HG03520 (cell line): Measurements from ENCODE around the gene MBD5.
A peak's percentile ranks its signal among the peaks of the same experiment; 100 is the strongest.

Source experiments
- ATAC-seq: cut with Tn5 transposase; IDR thresholded peaks from one replicate; pipeline ENCODE4 v1.9.1; 2021; ENCODE audit warnings: mild to moderate bottlenecking, moderate library complexity; ENCODE audit not compliant: unreplicated experiment

MBD5 gene

DNA sequence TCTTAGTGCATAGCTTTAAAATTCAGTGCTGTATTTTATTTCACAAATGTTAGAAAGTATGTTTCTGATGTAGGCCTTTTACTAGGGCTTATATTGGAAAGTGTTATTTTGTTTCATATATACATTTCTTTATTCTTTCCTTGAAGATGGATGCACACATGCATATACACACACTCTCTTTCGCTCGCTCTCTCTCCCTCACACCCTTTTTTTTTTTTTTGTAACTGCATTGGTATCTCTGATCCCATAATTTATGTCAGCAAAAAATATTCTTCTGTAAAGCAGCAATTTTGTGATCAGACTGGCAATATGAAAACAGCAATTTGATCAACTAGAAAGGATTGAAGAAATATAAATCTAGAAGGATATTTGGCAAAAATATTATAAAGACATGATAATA lies 2.0 kb downstream of the MBD5 start:
- ATAC-seq = no peak

DNA sequence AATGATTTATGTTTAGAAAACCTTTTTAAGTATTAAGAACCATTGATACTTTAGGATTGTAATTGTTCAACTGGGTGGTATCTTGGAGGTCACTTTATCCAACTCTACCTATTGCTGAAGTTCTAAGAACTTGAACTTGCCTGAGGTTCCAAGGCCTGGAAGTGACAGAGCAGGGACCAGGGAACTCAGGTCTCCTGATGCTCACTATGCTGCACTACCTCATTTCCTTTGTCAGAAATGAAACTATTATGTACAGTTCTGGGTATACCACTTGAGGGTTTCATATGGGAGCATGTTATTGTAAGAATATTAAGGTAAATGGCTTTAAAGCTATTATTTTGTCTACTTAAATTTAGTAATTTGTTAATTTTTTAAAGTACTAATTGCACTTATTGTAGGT lies 3.0 kb downstream of the MBD5 start:
- peak; percentile 31 for ATAC-seq

DNA sequence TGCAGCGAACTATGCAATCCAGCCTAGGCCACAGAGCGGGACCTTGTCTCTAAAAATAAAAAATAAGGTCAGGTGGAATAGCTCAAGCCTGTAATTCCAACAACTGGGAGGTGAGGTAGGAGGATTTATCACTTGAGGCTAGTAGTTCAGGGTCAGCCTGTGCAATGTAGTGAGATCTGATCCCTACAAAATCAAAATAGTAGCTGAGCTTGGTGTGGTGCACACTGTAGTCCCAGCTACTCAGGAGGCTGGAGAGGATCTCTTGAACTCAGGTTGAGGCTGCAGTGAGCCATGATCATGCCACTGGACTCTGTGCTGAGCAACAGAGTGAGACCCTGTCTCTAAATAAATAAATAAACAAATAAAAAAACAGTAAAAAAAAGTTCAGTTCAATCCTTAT lies 5.7 kb downstream of the MBD5 start:
- ATAC-seq = no peak

DNA sequence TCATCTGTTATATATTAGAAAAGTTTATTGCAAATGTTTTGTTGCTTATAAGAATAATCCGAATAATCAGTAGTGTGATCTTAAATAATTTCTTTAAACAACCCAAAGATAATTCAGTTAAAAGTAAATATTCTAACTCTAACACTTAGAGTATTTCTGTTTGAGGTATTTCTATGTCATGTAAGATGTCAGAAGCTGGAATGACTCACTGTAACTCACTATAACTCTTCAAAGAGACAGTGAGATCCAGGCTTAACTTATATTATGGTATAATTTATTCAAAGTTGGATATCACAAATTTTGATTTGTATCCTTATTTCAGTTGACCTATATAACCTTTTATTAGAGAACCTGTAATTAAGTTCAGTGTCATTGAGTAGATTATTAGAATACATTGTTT lies 6.9 kb downstream of the MBD5 start:
- no peak for ATAC-seq

DNA sequence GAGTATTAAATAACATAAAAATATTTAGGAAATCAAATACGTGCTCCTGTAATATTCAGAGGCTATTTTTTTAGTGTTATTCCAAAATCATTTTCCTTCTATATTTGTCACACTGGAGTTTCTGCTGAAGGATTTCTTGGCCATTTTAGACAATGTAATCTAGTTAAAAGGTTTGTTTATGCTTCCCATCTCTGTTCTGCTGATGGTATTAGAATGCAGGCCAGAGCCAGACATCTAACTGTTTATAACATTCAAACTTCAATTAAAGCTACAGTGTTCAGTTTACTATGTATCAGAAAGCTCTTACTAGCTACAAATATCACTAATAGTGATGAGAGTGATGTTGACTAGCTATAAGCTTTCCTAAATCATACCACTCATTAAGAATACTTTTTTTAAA lies 7.9 kb downstream of the MBD5 start:
- ATAC-seq = no peak

DNA sequence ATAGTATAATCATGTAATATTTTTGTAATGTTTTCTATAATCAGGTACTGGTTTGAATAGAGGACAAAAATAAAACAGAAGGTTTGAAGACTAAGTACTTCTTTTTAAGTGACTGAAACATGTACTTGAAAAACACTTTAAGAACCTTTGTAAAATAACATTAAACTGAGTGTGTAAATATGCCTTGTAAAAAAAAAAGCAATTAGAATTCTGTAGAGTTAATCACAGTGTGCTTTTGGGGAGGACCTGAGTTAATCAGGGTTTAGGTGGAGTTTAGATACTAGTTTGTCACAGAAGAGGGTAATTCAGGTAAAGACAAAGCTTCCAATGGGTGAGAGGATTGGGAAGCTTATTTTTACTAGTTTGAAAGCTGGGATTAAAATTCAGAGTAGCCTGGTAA lies 10.3 kb downstream of the MBD5 start:
- no peak for ATAC-seq

DNA sequence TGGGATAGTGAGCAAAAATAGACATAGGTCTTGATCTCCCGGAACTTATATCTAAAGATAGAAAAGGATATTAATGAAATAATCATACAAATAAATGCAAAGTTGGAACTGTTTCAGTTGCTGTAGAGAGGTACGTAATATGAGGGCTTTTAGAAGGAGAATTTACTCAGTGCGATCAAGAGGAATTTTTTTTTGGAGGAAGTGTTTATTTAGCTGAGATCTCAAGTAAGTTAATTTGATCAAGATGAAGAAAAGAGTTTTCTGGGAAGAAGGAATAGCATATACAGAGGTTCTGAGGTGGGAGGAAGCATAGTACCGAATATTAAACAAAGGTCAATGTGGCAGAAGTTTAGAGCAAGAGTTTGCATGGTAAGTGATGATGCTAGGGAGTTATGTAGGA lies 11.3 kb downstream of the MBD5 start:
- ATAC-seq = no peak

DNA sequence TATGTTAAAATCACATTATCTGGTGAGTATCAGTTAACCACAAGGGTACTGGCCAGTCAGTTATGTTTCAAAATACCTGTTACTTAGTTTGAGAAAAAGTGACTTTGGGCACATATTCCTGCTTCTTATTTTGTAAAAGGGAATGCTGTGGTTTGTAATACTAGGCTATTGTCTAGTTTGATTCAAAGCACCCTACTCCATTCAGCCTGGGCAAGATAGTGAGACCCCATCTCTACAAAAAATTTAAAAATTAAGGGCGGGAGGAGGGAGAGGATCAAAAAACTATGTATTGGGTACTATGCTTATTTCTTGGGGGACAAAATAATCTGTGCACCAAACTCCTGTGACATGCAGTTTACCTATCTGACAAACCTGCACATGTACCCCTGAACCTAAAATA lies 18.9 kb downstream of the MBD5 start:
- no peak for ATAC-seq

DNA sequence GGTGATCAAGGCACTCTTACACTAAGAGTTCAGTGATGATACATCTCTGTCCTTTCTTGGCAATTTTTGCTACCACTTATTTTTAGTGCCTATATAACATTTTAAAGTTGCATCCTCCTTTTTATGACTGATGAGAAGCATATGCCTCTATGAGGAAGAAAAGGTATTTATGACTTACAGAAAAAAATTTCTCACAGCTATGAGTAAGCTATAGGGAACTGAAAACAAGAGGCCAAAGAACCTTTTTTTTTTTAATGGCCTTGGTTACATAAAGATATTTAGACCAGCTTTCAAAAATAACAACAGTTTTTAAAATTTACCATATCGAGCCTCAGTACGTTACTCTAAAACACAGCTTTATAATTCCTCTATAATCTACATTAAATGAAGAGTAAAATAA lies 21.3 kb downstream of the MBD5 start:
- ATAC-seq = peak; percentile 77

DNA sequence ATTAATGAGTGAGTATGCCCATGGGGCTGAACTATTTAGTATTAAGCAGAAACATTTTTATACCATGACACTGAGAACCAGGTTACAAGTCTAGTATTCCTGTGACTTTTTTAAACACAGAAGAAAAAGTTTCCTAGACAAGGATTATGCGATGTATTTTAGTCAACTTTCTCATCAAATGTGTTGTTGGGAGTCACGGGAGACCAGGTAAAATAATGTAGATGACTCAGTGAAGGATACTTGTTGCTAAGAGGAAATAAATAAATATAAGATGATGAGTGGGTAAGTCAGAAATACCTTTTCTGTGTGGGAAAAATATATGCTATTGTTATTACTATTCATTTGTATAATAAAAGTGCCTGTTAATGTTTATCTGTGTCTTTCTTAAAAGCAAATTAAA lies 23.4 kb downstream of the MBD5 start:
- ATAC-seq = no peak

DNA sequence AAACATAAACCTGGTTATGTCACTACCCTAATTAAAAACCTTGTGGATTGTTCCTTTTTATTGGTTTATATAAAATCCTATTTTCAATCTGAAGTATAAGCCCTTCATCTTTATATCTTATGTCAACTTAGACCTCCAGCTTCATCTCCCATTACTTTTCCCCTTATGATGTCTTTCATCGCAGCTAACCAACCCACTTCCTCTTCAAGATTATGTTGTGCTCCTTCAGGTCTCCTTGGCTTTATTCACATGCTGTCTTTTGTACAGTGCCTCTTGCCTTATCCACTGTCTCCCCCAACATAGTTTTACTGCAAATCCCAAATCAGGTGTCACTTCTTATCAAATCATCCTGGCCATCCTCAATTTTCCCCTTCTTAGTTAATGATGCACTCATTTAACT lies 25.9 kb downstream of the MBD5 start:
- ATAC-seq = no peak

DNA sequence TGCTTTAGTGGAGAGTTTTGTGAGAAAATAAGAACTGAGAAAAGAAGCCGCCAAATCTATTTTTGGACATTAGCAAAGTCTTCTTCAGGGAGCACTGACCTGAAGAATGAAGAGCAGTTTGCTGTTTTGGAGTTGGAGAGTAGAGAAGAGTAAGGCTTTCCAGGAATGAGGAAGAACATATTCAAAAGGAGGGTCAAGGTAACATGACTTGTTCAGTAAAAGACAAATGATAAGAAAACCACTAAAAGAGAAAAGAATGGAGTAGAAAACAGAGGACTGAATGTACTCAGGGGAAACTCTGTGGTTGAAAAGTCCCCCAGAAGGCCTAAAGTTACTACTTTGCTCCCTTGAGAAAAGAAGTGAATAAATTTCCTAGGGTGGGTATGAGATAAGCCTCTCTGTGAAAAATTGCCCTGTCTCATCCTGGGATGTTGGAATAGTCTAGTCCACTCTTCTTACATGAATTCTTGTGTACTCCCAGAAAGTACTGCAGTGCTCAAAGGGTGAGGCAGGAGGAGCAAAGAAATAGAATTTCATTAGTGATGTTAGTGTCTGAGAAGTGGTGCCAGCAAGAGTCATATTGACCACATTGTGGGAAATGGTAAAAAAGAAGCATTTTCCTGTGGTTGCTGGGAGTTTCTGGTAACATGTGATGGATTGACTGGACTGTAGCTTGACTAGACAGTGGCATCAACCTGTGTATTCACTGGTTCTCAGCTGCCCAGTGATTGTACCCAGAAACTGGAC lies 27.8 kb downstream of the MBD5 start:
- ATAC-seq = peak; percentile 46

DNA sequence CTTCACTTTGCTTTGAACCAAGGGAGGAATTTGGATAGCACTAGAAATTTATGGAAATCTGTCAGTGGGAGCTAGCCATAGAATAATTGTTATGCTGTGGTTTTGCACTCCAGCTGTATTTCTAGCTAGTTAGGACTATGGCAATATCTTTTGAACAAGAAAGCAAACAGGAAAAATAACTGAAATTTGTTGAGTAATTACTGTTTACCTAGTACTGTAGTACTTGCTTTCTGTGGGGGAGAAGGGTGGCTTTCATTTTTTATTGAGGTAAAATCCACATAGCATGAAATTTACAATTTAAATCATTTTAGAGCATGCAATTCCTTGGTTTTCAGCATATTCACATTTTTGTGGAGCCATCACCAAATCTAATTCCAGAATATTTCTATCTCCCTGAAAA lies 28.4 kb downstream of the MBD5 start:
- ATAC-seq = no peak

DNA sequence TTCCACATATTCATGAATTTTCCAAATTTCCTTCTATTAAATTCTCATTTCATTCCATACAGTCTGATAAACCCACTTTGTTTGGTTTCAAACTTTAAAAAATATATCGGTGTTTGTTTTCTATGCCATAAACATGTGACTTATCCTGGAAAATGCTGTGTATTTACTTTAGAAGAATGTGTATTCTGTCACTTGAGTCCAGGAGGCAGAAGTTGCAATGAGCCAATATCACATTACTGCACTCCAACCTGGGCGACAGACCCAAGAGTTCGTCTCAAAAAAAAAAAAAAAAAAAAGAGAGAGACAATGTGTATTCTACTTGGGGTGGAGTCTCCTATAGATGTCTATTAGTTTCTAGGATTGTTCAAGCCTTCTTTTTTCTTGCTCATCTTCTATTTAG lies 31.8 kb downstream of the MBD5 start:
- no peak for ATAC-seq

DNA sequence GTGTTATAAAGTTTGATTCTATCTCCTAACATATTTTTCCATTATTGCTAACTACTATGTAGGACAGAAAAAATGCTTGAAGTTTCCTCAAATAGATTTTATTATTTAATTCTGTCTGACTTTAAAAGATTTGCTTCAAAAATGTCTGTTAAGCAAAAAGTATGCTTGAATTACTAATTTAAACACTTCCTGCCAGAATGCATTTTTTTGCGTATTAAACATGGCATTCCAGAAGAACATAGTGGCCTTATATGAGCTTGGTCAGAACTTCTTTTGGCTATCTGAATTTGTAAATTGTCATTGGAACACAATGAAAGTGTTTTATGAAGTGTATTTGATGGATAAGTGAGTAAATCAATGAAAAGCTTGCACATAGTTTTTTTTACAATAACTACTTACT lies 37.8 kb downstream of the MBD5 start:
- no peak for ATAC-seq

DNA sequence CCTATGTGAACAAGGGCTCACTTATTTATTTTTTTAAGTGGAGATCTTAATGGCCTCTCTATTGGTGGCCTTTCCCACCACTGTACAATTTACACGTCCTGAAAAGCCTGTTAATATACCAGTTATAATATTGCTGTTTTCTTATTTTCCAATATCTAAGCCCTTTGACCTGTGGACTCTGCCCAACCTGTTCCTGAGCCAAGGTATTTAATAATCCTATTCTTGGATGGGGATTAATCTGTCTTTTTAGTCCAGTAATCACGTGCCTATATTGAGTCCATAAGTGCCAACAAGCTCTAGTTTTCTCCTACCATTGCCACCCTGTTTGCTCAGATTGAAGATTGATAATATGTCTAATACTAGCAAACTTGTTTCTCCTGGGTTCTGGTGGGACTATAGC lies 42.7 kb downstream of the MBD5 start:
- ATAC-seq = no peak

DNA sequence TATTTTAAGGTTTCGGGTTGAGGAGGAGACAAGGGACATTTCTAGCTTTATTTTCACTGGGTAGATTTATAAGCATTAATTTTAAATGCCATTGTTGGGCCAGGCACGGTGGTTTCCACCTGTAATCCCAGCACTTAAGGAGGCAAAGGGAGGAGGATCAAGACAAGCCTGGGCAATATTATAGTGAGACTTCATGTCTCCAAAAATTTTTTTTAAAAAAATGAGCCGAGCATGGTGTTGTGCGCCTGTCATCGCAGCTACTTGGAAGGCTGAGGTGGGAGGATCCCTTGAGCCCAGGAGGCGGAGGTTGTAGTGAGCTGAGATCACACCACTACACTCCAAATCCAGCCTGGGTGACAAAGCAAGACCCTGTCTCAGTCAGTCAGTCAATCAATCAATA lies 45.0 kb downstream of the MBD5 start:
- no peak for ATAC-seq

DNA sequence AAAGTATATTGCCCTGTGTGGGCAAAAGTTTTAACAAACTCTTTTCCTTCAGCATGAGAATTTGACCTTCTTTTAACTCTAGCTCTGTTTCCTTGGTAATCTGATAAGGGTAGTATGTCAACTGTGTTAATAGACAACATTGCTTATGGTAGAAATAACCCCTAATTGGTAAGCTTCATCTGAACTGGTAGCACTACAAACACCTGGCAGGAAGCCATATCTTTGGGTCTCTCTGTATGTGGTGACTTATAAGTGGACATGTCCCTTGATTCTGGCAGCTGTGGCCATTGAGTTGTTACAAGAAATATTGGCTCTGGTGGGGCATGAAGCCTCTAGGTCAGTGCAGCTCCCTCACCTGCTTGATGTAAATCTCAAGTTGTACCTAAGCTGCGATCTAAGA lies 46.9 kb downstream of the MBD5 start:
- no peak for ATAC-seq

DNA sequence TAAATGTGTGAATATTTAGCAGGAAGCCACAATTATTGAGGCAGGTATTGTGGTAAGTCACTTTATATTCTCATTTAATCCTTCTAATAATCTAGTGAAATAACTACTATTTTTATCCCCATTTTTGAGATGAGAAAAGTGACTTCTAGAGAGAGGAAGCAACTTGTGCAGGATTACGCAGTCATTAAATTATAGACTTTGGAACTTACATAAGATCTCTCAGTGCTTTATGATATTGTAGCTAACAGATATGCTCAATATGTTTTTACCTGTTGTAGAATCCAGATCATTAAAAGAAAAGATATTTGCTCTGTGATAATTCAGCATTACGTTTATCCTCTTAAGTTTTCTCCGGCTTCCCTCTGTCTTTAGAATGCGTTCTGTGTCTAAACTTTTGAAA lies 50.5 kb downstream of the MBD5 start:
- no peak for ATAC-seq

DNA sequence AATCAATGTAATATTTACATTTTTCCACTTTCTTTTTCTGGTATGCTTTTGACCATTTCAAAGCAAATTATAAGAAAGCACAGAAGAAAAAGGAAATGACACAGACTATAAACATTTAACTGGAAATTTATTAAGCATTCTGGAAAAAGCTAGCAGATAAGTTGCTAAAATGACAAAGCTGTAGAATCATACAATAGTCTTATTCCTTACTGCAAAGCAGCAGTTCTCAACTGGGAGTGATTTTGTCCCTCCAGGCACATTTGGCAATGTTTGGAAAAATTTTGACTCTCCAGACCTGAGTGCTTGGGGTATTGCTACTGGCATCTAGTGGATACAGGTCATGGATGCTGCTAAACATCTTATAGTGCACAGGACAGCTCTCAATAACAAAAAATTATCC lies 75.1 kb downstream of the MBD5 start:
- ATAC-seq = no peak

DNA sequence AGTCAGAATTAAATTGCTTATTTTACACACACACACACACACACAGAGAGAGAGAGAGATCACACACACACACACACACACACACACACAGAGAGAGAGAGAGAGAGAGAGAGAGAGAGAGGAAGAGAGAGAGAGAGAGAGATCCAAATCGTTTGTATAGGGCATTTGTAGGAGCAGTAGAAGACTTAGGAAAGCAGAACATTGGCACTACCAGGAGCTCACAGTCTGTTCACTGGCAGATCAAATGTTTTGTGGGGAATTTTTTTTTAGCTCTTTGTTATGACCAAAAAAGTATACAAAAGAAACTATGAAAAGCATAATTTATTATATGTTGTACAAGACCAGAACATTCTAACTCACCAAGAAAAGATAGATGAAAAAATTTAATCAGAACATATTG lies 81.8 kb downstream of the MBD5 start:
- ATAC-seq = no peak

DNA sequence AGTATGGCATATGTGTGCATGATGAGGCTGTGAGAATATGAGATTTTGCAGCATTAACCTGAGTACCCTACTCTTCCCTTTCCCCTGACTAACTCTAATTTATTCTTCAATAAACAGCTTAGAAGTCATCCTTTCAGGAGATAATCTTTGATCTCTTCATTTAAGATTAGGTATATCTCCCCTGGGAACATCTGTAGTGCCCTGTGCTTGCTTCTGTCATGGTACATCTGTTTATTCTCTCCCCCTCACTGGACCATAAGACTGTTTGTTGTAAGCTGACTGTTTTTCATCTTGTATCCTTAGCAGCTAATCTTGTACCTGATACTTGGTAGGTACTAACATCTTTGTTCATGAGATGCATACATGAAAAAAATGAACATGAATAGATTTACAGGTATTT lies 83.1 kb downstream of the MBD5 start:
- ATAC-seq = no peak

DNA sequence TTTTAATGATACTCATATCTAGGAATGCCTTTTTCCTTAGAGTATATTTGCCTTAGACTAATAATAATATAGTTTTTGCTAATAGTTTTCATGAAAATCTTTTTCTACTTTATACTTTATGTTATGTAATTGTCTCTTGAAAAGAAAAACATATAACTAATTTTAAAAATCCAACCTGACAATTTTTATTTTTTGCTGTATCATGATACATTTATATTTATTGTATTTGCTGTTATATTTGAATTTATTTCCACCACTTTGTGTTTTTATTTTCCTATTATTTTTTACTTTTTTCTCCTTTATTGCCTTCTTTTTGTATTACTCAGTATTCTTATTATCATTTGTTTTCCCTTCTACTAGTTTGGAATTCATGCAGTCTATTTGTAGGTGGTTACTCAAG lies 85.4 kb downstream of the MBD5 start:
- no peak for ATAC-seq

DNA sequence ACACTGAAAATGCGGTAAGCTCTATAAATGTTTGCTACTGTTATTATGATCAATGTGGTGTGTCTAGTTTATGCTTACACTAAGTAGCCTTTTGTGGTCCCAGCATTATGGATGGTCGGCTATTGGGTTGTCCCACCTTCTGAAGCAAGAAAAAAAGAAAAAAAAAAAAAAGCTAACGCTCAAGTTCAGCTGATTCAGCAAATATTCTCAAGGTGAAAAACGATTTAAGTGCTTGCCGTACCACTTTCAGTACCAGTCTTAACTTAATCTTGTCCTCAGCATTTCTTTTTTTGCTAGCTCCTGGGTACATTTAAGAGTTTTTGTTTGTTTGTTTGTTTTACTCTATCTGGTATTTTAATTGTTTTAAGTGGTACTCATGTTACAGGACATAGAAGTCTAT lies 87.5 kb downstream of the MBD5 start:
- ATAC-seq = no peak
